ENCODE measurements around the gene RGL3.

The RGL3 gene

GRCh38 chr19:11370744-11371143 is 48.4 kb downstream of the RGL3 start:
- Histone ChIP-seq H3K4me3 (no peak overlapping the region), H3K4me1 (peaks cover 0 to 13% (median 11%) of the 10 kb centered on the region in 4 donors), H3K36me3 (peaks cover 0 to 16% (median 0%) of the 10 kb centered on the region in 3 donors), H3K27ac (no peak overlapping the region), H3K9me3 (no peaks in the 10 kb centered on the region), H3K27me3 (no peaks in the 10 kb centered on the region)
- TF ChIP-seq CTCF (IDR thresholded peaks at IDR 0.05) = no peak
- intact Hi-C loops (cut with DNase I; ENCODE audit: low total_unique reads) = loop anchor here (10.0 kb wide), 2 partner anchors 74 to 76 kb away; partner anchors contain the start of gene TSPAN16
- no peak for DNase-seq

- Histone ChIP-seq H3K36me3 (peaks cover 0 to 48% (median 15%) of the 10 kb centered on the region in 3 donors), H3K27ac (no peak overlapping the region), H3K9me3 (no peaks in the 10 kb centered on the region), H3K4me1 (no peaks in the 10 kb centered on the region), H3K27me3 (no peaks in the 10 kb centered on the region), H3K4me3 (no peak overlapping the region)
- TF ChIP-seq CTCF (IDR thresholded peaks at IDR 0.05) = no peak
- no peak for DNase-seq
- intact Hi-C loops (cut with DNase I; ENCODE audit: low total_unique reads) = no loop called here
Observed at GRCh38 chr19:11367528-11367927, 51.6 kb downstream of the RGL3 start.

GRCh38 chr19:11365557-11366117 is 53.5 kb downstream of the RGL3 start:
- no peaks in the 10 kb centered on the region for H3K9me3 ChIP-seq
- peaks cover 0 to 67% (median 34%) of the 10 kb centered on the region in 3 donors for H3K36me3 ChIP-seq
- H3K4me3 ChIP-seq = no peak overlapping the region
- H3K27me3 ChIP-seq = no peaks in the 10 kb centered on the region
- TF ChIP-seq CTCF (IDR thresholded peaks at IDR 0.05) = no peak
- intact Hi-C loops (cut with DNase I; ENCODE audit: low total_unique reads) = no loop called here
- no peak overlapping the region for H3K27ac ChIP-seq
- no peak for DNase-seq
- no peaks in the 10 kb centered on the region for H3K4me1 ChIP-seq

GRCh38 chr19:11364935-11365334 is 54.2 kb downstream of the RGL3 start:
- no peaks in the 10 kb centered on the region for H3K4me1 ChIP-seq
- DNase-seq = no peak
- peaks cover 0 to 74% (median 35%) of the 10 kb centered on the region in 3 donors for H3K36me3 ChIP-seq
- intact Hi-C loops (cut with DNase I; ENCODE audit: low total_unique reads) = no loop called here
- H3K27me3 ChIP-seq = no peaks in the 10 kb centered on the region
- H3K4me3 ChIP-seq = no peak overlapping the region
- no peak overlapping the region for H3K27ac ChIP-seq
- no peak for TF ChIP-seq CTCF (IDR thresholded peaks at IDR 0.05)
- no peaks in the 10 kb centered on the region for H3K9me3 ChIP-seq

GRCh38 chr19:11364296-11364904 is 54.7 kb downstream of the RGL3 start:
- DNase-seq = no peak
- no peak overlapping the region for H3K4me3 ChIP-seq
- no peaks in the 10 kb centered on the region for H3K4me1 ChIP-seq
- H3K36me3 ChIP-seq = peaks cover 0 to 79% (median 40%) of the 10 kb centered on the region in 3 donors
- no peak overlapping the region for H3K27ac ChIP-seq
- TF ChIP-seq CTCF (IDR thresholded peaks at IDR 0.05) = no peak
- no peaks in the 10 kb centered on the region for H3K27me3 ChIP-seq
- intact Hi-C loops (cut with DNase I; ENCODE audit: low total_unique reads) = no loop called here
- no peaks in the 10 kb centered on the region for H3K9me3 ChIP-seq
